Activated CD8-positive, alpha-beta T cell treated with anti-CD3 and anti-CD28 coated beads for 36 hours (primary cell): ENCODE results near the gene NKD1. TPM values are rescaled to one million over a fixed set of nuclear protein-coding genes. Genes with fewer than 3 reads are reported as not detected.

Experiments
- ATAC-seq: fragments of 200-7000 bp; cut with Tn5 transposase; one replicate; pipeline ENCODE4 v1.10.0; 2021; ENCODE audit warnings: mild to moderate bottlenecking, moderate library complexity
- CTCF ChIA-PET: fragments of 350-600 bp; sonication (Branson Sonifier 250); formaldehyde crosslinking; loops from one replicate; lab custom pipeline; 2021; ENCODE audit warnings: antibody characterized with exemption; lab: Charles Lee
- POLR2A ChIA-PET: fragments of 350-600 bp; sonication (Branson Sonifier 250); formaldehyde crosslinking; loops from one replicate; lab custom pipeline; 2021; ENCODE audit warnings: antibody characterized with exemption; lab: Charles Lee
- DNase-seq: peaks from one replicate; pipeline ENCODE4 v3.0.0-alpha.2; 2020
- H3K27ac Mint-ChIP-seq: one replicate; pipeline ENCODE4 v1.8.0; 2021; ENCODE audit warnings: mild to moderate bottlenecking, mixed read lengths
- H3K27me3 Mint-ChIP-seq: one replicate; pipeline ENCODE4 v1.8.0; 2021; ENCODE audit warnings: mixed read lengths
- H3K36me3 Mint-ChIP-seq: one replicate; pipeline ENCODE4 v1.8.0; 2021; ENCODE audit warnings: low read depth, mixed read lengths
- H3K4me1 Mint-ChIP-seq: one replicate; pipeline ENCODE4 v1.8.0; 2021; ENCODE audit warnings: low read depth, mixed read lengths
- H3K4me3 Mint-ChIP-seq: one replicate; pipeline ENCODE4 v1.8.0; 2021; ENCODE audit warnings: mild to moderate bottlenecking, moderate library complexity, mixed read lengths
- H3K9me3 Mint-ChIP-seq: one replicate; pipeline ENCODE4 v1.8.0; 2021; ENCODE audit warnings: mixed read lengths
- CTCF ChIP-seq: fragments of 200-600 bp; IDR thresholded peaks from one replicate; pipeline ENCODE4 v1.8.0; 2022; ENCODE audit warnings: antibody characterized with exemption, mild to moderate bottlenecking
- intact Hi-C: fragments of 100-400 bp; cut with micrococcal nuclease; formaldehyde crosslinking; loops from one replicate; pipeline ENCODE4 v1.10.0; 2022
- total RNA-seq, 2 experiments: library from RNA; stranded (reverse); gene quantifications; one replicate each; pipeline ENCODE4 v1.2.3, GENCODE V29; 2021

Gene NKD1
- total RNA-seq, 2 experiments from 2014 or later: 1.9 to 3.6 TPM

- Mint-ChIP-seq H3K4me1 (peaks cover 27% of the 10 kb centered on the region), H3K27me3 (no peaks in the 10 kb centered on the region), H3K9me3 (peaks cover 25% of the 10 kb centered on the region), H3K4me3 (no peak overlapping the region), H3K27ac (no peak overlapping the region), H3K36me3 (peaks cover 48% of the 10 kb centered on the region)
- CTCF ChIA-PET: interaction anchor here (1.0 to 17.8 kb wide), 9 partner anchors 10 to 343 kb away, joined by 3 to 340 read pairs (median 11); partner anchors contain the start of gene SNX20
- no peak for ATAC-seq
- POLR2A ChIA-PET: interaction anchor here (0.9 to 9.5 kb wide), 3 partner anchors 10 to 87 kb away, joined by 3 to 59 read pairs (median 3); partner anchors contain the start of gene SNX20
- no peak for TF ChIP-seq CTCF
- intact Hi-C loops: no loop called here
- no peak for DNase-seq
Measured at GRCh38 chr16:50670476-50670875, 122.3 kb downstream of the NKD1 start.

DNA sequence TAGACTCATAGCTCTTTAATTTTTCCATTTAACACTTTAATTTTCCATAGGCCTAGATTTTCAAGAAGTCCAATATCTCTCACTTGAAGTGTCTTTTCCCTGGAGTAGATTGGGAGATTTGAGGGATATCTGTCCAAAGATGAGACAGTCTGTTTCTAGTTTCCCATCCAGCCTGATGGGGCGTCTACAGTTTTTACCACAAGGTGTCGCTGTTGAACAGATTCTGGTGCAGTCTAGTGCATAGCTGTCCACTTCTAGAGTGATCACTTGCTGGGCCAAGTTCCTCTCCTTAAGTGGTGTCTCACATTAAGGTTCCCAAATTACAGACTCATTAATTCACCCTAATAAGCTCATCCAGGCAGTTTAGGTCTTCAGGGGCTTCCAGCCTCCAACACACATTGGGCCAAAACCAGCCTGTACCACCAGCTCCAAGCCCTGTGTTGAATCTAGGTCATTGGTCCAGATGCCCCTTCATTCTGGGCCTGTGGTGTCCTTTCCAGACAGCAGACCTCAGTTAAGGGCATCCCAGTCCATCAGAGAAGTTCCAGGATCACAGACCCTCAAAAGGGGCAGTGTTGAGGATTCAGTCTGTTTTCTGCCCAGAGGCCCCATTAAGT, 123.6 kb downstream of the NKD1 start:
- POLR2A ChIA-PET: interaction anchor here (0.7 to 9.5 kb wide), 5 partner anchors 9 to 135 kb away, joined by 3 to 59 read pairs (median 3); partner anchors contain the start of genes CYLD and SNX20
- peak overlapping the region; percentile 61 for H3K27ac Mint-ChIP-seq
- peaks cover 23% of the 10 kb centered on the region for H3K4me1 Mint-ChIP-seq

GRCh38 chr16:50673496-50674275, 125.5 kb downstream of the NKD1 start:
- intact Hi-C loops: no loop called here
- POLR2A ChIA-PET: no interaction called here

More for the DNA sequence above, 123.6 kb downstream of the NKD1 start:
- peaks cover 60% of the 10 kb centered on the region for H3K36me3 Mint-ChIP-seq
- peaks cover 25% of the 10 kb centered on the region for H3K9me3 Mint-ChIP-seq
- TF ChIP-seq CTCF: peak; percentile 92
- H3K27me3 Mint-ChIP-seq: no peaks in the 10 kb centered on the region
- no peak overlapping the region for H3K4me3 Mint-ChIP-seq
- CTCF ChIA-PET: interaction anchor here (0.6 to 17.8 kb wide), 32 partner anchors 8 to 344 kb away, joined by 3 to 340 read pairs (median 5); partner anchors contain the start of genes CYLD and SNX20
- peak; percentile 26 for ATAC-seq
- peak; percentile 77 for DNase-seq
- intact Hi-C loops: no loop called here

DNA sequence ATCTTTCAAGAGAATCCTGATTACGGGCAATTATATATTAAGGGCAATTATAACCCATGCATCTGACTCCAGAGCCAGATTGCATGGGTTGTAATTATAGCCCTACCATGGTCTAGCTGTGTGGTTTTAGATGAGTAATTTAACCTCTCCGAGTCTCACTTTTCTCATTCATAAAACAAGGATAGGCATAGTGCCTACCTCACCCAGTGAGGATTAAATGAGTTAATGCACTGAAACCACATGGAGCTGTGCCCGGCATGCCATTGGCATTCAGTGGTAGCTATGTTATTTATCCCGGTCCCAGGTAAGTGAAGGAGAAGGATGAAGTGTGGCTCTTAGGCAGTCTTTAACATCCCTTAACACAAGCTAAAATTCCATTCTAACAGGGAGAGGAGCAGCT, 126.6 kb downstream of the NKD1 start:
- no peaks in the 10 kb centered on the region for H3K27me3 Mint-ChIP-seq
- ChIA-PET CTCF (interaction anchor here (1.2 to 17.8 kb wide), 5 partner anchors 8 to 140 kb away, joined by 3 to 340 read pairs (median 168); partner anchors contain the start of gene CYLD), POLR2A (interaction anchor here (1.0 to 1.9 kb wide), 2 partner anchors 10 to 16 kb away, joined by 4 to 6 read pairs; no protein-coding TSS in a partner anchor)
- ATAC-seq (no peak), DNase-seq (no peak)
- H3K9me3 Mint-ChIP-seq: peaks cover 25% of the 10 kb centered on the region
- TF ChIP-seq CTCF: no peak
- peaks cover 32% of the 10 kb centered on the region for H3K4me1 Mint-ChIP-seq
- no peak overlapping the region for H3K27ac Mint-ChIP-seq
- peaks cover 81% of the 10 kb centered on the region for H3K36me3 Mint-ChIP-seq
- intact Hi-C loops: no loop called here
- no peak overlapping the region for H3K4me3 Mint-ChIP-seq

More at GRCh38 chr16:50673496-50674275, 125.5 kb downstream of the NKD1 start:
- no peak overlapping the region for H3K4me3 Mint-ChIP-seq
- no peak for ATAC-seq
- H3K27ac Mint-ChIP-seq: no peak overlapping the region
- H3K27me3 Mint-ChIP-seq: no peaks in the 10 kb centered on the region
- peaks cover 76% of the 10 kb centered on the region for H3K36me3 Mint-ChIP-seq
- peaks cover 22% of the 10 kb centered on the region for H3K4me1 Mint-ChIP-seq
- no peak for DNase-seq
- no peak for TF ChIP-seq CTCF
- H3K9me3 Mint-ChIP-seq: peaks cover 25% of the 10 kb centered on the region
- CTCF ChIA-PET: interaction anchor here (13.1 to 17.8 kb wide), 2 partner anchors 75 to 131 kb away, joined by 275 to 340 read pairs; no protein-coding TSS in a partner anchor
